Bone marrow (tissue), 2 donors: ENCODE data around the gene PANK1.

Experiments used
- DNase-seq, 2 donors: peaks; one replicate each; lab custom pipeline; 2025; lab: John Stamatoyannopoulos, UW

PANK1 gene

GRCh38 chr10:89644967-89645741 is at the start of gene PANK1:
Gene PANK1 (minus strand): TSS chr10:89645242. CDS start chr10:89644891, 351 bp downstream.
- DNase-seq: peak; percentile 20 to 45

- no peak for DNase-seq
Observed at GRCh38 chr10:89693176-89693575, 48.1 kb upstream of the PANK1 start.

GRCh38 chr10:89692416-89692815 is 47.4 kb upstream of the PANK1 start:
- no peak for DNase-seq

- no peak for DNase-seq
Observed at GRCh38 chr10:89690027-89690426, 45.0 kb upstream of the PANK1 start.

GRCh38 chr10:89685936-89686335 is 40.9 kb upstream of the PANK1 start:
- DNase-seq: no peak

- no peak for DNase-seq
Observed at GRCh38 chr10:89684604-89685003, 39.6 kb upstream of the PANK1 start.

GRCh38 chr10:89683883-89684282 is 38.8 kb upstream of the PANK1 start:
- no peak for DNase-seq

GRCh38 chr10:89679986-89680385 is 34.9 kb upstream of the PANK1 start:
- DNase-seq: no peak

- no peak for DNase-seq
Observed at GRCh38 chr10:89677341-89677740, 32.3 kb upstream of the PANK1 start.

GRCh38 chr10:89670926-89671325 is 25.9 kb upstream of the PANK1 start:
- DNase-seq: no peak

GRCh38 chr10:89669985-89670384 is 24.9 kb upstream of the PANK1 start:
- no peak for DNase-seq

GRCh38 chr10:89668386-89669071 is 23.5 kb upstream of the PANK1 start:
- no peak for DNase-seq

GRCh38 chr10:89666138-89666537 is 21.1 kb upstream of the PANK1 start:
- DNase-seq: no peak

- DNase-seq: no peak
Observed at GRCh38 chr10:89665302-89665701, 20.3 kb upstream of the PANK1 start.

GRCh38 chr10:89664203-89664602 is 19.2 kb upstream of the PANK1 start:
- DNase-seq: no peak

- no peak for DNase-seq
Observed at GRCh38 chr10:89663144-89663543, 18.1 kb upstream of the PANK1 start.

- no peak for DNase-seq
Observed at GRCh38 chr10:89662596-89662995, 17.6 kb upstream of the PANK1 start.

GRCh38 chr10:89659143-89660131 is 14.4 kb upstream of the PANK1 start:
- no peak for DNase-seq

GRCh38 chr10:89657302-89657701 is 12.3 kb upstream of the PANK1 start:
- DNase-seq: no peak

- no peak for DNase-seq
Observed at GRCh38 chr10:89655722-89656121, 10.7 kb upstream of the PANK1 start.

GRCh38 chr10:89653410-89653869 is 8.4 kb upstream of the PANK1 start:
- no peak for DNase-seq

- DNase-seq: no peak
Observed at GRCh38 chr10:89652806-89653370, 7.8 kb upstream of the PANK1 start.
